GM21390 (cell line): ENCODE measurements around the gene SHISA2.
"Not testable (repeated sequence)": the region's sequence is repeated elsewhere in the genome, so short reads cannot be mapped to it uniquely, and the experiment has no call there.

Experiments used
- ATAC-seq: cut with Tn5 transposase; IDR thresholded peaks from one replicate; pipeline ENCODE4 v1.9.1; 2021; ENCODE audit not compliant: unreplicated experiment

Gene SHISA2

DNA sequence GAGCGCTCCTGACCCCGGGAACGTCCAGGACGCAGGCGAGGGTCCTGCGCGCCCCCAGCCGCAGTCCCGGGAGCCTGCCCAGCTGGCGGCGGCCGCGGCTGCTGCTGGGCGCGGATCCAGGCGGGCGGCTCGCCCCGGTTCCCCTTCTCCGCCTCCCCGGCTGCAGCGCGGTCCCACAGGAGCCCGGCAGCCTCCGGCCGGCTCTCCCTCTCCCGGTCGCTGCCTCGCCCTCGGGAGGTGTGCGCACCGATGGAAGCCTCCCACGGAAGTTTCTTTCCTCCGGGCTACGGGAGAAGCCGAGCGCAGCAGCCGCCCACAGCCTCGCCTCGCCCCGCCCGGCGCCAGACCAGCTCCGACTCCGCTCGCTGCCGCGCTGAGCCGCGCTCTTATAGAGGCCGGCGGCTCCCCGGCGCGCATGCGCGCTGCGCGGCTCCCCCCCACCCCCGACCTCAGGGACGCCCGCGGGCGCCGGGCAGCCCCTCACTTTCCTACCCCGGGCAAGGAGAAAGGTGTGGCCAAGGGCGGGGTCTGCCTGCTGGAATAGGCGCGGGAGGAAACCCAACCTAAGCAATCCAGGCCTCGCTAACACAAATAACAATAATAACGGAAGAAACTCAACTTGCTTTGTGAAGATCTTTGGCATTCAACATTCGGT is at the start of gene SHISA2:
Gene SHISA2 (minus strand): TSS at position 360 of the 655 bp plus-strand sequence. CDS start 1,041 bp downstream, outside the sequence.
- no peak for ATAC-seq

GRCh38 chr13:26095846-26096610 is 44.2 kb upstream of the SHISA2 start:
- no peak for ATAC-seq

GRCh38 chr13:26095338-26095737 is 43.5 kb upstream of the SHISA2 start:
- ATAC-seq: no peak

- not testable (repeated sequence) for ATAC-seq
Observed at GRCh38 chr13:26076821-26077220, 25.0 kb upstream of the SHISA2 start.

DNA sequence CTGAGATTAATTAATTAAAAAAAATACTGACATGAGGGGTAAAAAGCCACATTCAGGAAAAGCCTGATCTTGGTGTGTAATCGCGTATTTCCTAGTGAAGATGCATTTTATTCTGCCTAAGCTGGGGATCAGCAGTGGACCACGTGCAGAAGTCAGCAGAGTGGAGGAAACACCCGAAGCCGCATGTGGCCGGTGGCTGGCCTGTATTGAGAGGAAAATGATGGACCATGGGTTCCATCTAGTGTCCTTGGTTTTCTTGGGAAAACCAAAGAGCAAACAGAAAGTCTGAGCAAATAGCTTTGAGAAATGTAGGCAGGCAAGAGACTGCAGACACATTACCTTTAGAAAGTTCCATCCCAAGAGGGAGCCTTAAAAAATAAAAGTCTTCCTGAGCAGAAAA is 23.7 kb upstream of the SHISA2 start:
- ATAC-seq: no peak

- ATAC-seq: no peak
Observed at GRCh38 chr13:26074706-26075105, 22.9 kb upstream of the SHISA2 start.

DNA sequence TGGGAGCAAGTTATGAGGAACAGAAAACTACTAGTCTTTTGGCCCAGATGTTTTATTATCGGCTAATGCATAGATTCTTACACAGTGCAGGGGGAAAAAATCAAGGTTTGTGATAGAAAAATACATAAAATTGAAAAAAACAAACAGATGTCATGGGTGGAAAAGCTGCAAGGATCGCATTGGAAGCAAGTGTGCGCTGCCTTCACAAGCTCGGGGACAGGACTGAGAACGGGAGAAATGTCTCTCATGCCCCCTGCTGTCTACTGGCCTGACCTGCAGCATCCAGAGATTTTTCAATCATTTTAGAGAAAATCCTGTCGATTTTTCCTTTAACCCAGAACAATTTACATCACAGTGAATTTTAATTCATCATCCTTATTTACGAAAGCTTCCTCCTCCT is 20.5 kb upstream of the SHISA2 start:
- ATAC-seq: not testable (repeated sequence)

DNA sequence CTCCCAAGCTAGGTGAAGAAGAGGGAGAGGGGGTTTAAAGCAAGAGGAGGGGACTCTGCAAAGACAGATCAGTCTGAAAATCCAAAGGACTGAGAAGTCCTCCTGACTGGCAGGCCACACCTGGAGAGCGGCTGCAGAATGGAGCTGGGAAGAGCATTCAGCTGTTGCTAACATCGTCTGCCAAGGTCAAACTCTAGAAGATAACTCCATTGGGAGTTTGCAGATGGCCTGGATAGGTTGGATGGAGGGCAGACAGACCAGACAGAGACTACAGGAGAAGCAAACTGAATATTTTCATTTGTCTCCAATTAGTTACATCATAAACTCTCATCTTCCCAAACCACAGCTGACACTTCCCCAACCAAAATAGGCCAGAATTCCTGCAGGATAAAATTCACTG is 19.9 kb upstream of the SHISA2 start:
- no peak for ATAC-seq

DNA sequence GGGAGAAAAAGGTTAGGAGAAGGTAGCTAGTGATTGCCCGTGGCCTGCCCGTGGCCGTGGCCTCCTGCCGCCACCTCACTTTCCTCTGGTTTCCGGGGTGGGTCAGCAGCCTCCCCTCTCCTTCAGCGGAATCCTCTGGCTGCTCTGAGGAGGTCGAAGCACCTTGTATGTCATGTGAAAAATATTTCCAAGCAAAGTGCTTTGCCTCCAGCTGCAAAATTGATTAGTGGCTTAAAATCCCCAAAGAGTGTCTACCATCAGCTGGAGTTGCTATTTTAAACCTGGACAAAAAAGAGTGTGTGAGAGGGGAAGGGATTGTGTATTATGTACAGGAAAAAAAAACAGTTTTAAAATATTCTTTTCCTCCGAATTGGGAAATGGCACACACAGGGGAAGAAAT is 17.8 kb upstream of the SHISA2 start:
- ATAC-seq: not testable (repeated sequence)

DNA sequence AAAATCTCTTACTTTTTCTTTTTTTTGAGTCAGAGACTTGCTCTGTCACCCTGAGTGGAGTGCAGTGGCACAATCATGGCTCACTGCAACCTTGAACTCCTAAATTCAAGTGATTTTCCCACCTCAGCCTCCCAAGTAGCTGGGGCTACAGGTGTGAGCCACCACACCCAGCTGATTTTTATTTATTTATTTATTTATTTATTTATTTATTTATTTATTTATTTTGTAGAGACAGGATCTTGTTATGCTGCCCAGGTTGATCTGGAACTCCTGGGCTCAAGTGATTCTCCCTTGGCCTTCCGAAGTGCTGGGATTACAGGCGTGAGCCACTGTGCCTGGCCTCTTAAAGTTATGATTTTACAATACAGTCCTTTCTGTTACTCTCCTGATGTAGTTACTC is 16.6 kb upstream of the SHISA2 start:
- ATAC-seq: not testable (repeated sequence)

- ATAC-seq: no peak
Observed at GRCh38 chr13:26067601-26068000, 15.8 kb upstream of the SHISA2 start.

DNA sequence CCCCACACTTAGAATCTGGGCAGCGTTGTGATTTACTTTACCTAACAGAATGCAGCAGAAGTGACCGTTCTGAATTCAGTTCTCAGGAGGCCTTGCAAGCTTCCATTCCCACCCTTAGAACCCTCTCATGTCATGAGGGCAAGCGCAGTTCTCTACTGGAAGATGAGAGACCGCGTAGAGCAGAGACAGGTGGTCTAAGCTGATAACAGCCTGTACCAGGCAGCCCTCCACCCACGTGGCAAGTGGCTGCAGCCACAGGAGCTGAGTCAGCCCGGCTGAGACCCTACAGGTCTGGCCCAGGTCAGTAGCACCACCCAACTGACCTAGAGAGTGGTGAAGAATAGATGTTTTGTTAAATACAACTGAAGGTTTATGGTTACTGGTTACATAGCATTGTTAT is 14.7 kb upstream of the SHISA2 start:
- ATAC-seq: not testable (repeated sequence)

GRCh38 chr13:26062853-26063444 is 11.1 kb upstream of the SHISA2 start:
- no peak for ATAC-seq

DNA sequence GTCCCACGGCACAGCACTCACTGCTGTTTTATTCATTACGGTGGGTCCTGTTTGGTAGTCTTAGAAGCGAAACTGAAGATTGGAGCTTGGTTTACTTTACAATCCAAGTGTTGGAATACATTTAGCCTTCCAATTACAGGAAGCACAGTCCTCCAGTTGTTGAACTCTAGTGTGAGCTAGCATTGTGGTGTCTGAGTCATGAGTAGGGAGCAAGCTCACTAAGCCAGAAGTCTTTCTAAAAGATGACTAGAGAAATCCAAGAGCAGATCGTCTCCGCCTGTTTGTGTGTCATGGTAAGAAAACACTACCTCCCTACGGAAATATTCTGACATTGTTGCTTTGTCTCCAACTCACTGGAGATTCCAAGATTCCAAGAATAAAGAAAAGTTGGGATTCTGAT is 10.1 kb upstream of the SHISA2 start:
- no peak for ATAC-seq

DNA sequence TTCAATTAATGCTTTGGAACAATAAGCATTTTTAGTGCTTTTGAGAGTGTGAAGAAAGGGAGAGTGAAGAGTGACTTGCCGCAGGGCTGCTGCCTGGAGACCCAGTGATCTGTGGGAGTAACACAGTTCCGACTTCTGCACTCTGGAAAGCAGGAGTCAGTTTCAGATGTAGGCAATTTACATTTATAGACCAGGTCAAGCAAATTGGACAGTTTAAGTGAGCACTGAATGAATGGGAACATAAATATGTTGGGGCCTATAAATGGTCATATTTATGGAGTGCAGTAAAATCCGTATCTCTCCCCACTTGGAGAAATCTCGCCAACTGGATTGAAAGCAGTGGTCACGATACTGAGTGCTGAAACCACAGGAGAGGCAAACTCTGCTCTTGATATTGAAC is 9.4 kb upstream of the SHISA2 start:
- no peak for ATAC-seq

GRCh38 chr13:26060357-26060756 is 8.5 kb upstream of the SHISA2 start:
- no peak for ATAC-seq

GRCh38 chr13:26058704-26059103 is 6.9 kb upstream of the SHISA2 start:
- ATAC-seq: no peak

- ATAC-seq: no peak
Observed at GRCh38 chr13:26054896-26055295, 3.1 kb upstream of the SHISA2 start.

GRCh38 chr13:26053418-26053980 is 1.7 kb upstream of the SHISA2 start:
- ATAC-seq: no peak

- no peak for ATAC-seq
Observed at GRCh38 chr13:26052337-26052736, 521 bp upstream of the SHISA2 start.

DNA sequence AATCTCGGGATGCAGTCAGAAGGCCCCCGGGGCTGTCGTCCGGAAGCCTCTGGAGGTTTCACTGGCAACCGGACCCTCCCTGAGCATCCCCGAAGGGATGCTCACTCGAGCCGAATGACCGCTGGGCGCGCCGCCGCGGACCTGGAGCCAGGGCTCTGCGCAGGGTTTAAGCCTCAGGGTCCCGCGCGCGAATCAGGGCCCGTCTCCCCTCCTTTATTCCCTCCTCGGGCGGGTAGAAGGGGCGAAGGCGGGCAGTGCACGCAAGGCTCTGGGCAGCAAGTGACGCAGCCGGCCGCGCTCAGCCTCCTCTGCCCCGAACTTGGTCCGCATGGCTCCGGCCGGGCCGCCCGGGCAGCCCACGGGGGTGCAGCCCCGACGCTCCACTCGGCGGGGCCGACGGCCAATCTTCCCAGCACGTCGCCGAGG is 572 bp downstream of the SHISA2 start:
- ATAC-seq: no peak
